ENCODE results near the gene DDX24.

The DDX24 gene

DNA sequence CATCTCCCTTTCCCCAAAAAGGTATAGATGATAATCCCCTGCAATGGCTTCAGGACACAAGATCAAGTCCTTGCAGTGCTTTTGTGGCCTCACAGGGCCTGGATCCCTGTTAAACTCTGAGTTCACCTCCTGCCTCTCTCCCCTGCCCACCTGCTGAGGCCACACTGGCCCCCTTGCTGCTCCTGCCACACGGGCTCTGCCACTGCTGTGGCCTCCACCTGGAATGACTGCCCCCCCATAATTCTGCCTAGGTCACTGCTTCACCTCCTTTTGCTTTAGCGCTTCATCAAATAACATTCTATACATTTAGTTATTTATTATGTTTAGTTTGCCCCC, 28.9 kb upstream of the DDX24 start:
- peaks cover 5% of the 10 kb centered on the region for H3K27me3 Mint-ChIP-seq (ENCODE audit: low read depth)
- TF ChIP-seq, protein P1, sequence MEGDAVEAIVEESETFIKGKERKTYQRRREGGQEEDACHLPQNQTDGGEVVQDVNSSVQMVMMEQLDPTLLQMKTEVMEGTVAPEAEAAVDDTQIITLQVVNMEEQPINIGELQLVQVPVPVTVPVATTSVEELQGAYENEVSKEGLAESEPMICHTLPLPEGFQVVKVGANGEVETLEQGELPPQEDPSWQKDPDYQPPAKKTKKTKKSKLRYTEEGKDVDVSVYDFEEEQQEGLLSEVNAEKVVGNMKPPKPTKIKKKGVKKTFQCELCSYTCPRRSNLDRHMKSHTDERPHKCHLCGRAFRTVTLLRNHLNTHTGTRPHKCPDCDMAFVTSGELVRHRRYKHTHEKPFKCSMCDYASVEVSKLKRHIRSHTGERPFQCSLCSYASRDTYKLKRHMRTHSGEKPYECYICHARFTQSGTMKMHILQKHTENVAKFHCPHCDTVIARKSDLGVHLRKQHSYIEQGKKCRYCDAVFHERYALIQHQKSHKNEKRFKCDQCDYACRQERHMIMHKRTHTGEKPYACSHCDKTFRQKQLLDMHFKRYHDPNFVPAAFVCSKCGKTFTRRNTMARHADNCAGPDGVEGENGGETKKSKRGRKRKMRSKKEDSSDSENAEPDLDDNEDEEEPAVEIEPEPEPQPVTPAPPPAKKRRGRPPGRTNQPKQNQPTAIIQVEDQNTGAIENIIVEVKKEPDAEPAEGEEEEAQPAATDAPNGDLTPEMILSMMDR (IDR thresholded peaks at IDR 0.05; ENCODE audit: unreplicated experiment in 3 of 3) = no peak
- peaks cover 9% of the 10 kb centered on the region for H3K36me3 Mint-ChIP-seq (ENCODE audit: low read depth)
- peaks cover 13% of the 10 kb centered on the region for H3K4me1 Mint-ChIP-seq
- no peak overlapping the region for H3K4me3 Mint-ChIP-seq
- no peak overlapping the region for H3K27ac Mint-ChIP-seq
- no peaks in the 10 kb centered on the region for H3K9me3 Mint-ChIP-seq

- no peaks in the 10 kb centered on the region for H3K9me3 Mint-ChIP-seq
- H3K36me3 Mint-ChIP-seq (ENCODE audit: low read depth) = peaks cover 18% of the 10 kb centered on the region
- H3K27me3 Mint-ChIP-seq (ENCODE audit: low read depth) = peaks cover 5% of the 10 kb centered on the region
- H3K4me3 Mint-ChIP-seq = no peak overlapping the region
- no peak overlapping the region for H3K27ac Mint-ChIP-seq
- TF ChIP-seq, protein P1 (IDR thresholded peaks at IDR 0.05; ENCODE audit: unreplicated experiment in 3 of 3) = no peak
- peaks cover 9% of the 10 kb centered on the region for H3K4me1 Mint-ChIP-seq
These were observed 23.7 kb upstream of the DDX24 start for GRCh38 chr14:94104731-94105130.

DNA sequence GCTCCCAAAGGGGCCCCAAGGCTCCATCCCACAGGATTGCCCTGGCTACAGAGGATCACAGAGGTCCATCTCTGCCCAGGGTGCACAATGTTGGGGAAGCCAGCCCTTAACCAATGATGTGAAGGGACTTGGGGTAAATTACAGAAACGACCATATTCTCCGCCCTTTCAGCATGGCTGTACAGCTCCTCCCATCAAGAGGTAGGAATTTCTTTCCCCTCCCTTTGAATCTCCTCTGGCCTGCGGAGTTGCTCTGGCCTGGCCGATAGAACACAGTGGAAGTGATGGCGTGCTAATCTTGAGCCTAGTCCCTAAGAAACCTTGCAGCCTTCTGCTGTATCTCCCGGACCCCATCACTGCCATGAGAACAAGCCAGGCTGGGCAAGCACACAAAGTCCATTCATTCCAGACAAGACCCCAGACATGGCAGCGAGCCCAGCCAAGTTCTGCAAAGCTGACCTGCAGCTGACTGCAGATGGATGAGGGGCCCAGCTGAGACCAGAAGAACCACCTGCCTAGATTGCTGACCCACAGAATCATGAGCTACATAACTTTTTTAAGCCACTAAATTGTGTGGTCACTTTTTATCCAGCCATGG, 22.6 kb upstream of the DDX24 start:
- Mint-ChIP-seq H3K27ac (peak overlapping the region in 2 of 3 experiments; percentile 64 to 73), H3K4me1 (peaks cover 9% of the 10 kb centered on the region), H3K9me3 (no peaks in the 10 kb centered on the region), H3K4me3 (no peak overlapping the region), H3K36me3 (ENCODE audit: low read depth) (peaks cover 25% of the 10 kb centered on the region), H3K27me3 (ENCODE audit: low read depth) (peaks cover 5% of the 10 kb centered on the region)
- TF ChIP-seq, protein P1 (IDR thresholded peaks at IDR 0.05; ENCODE audit: unreplicated experiment in 3 of 3) = no peak

GRCh38 chr14:94102768-94103482, 21.9 kb upstream of the DDX24 start:
- Mint-ChIP-seq H3K36me3 (ENCODE audit: low read depth) (peaks cover 31% of the 10 kb centered on the region), H3K27me3 (ENCODE audit: low read depth) (peaks cover 5% of the 10 kb centered on the region), H3K4me1 (peaks cover 9% of the 10 kb centered on the region), H3K27ac (peak overlapping the region in 1 of 3 experiments; percentile 73), H3K4me3 (no peak overlapping the region), H3K9me3 (no peaks in the 10 kb centered on the region)
- TF ChIP-seq, protein P1 (IDR thresholded peaks at IDR 0.05; ENCODE audit: unreplicated experiment in 3 of 3) = no peak

DNA sequence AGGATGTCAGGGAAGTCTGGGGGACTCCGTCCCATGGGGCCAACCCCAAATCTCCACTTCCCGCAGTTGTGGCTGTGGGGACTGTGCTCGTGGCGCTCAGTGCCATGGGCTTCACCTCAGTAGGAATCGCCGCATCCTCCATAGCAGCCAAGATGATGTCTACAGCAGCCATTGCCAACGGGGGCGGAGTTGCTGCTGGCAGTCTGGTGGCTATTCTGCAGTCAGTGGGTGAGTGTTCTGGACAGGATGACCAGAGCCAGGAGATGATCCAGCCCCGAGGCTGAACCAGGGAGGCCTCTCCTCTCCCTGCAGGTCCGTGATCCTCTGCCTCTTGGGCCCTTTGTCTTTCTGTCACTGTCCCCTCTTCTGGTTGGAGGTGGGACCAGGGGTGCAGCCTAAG, 20.7 kb upstream of the DDX24 start:
- Mint-ChIP-seq H3K4me1 (peaks cover 9% of the 10 kb centered on the region), H3K4me3 (no peak overlapping the region), H3K36me3 (ENCODE audit: low read depth) (peaks cover 27% of the 10 kb centered on the region), H3K27me3 (ENCODE audit: low read depth) (peaks cover 5% of the 10 kb centered on the region), H3K27ac (no peak overlapping the region), H3K9me3 (no peaks in the 10 kb centered on the region)
- TF ChIP-seq, protein P1 (IDR thresholded peaks at IDR 0.05; ENCODE audit: unreplicated experiment in 3 of 3) = no peak

DNA sequence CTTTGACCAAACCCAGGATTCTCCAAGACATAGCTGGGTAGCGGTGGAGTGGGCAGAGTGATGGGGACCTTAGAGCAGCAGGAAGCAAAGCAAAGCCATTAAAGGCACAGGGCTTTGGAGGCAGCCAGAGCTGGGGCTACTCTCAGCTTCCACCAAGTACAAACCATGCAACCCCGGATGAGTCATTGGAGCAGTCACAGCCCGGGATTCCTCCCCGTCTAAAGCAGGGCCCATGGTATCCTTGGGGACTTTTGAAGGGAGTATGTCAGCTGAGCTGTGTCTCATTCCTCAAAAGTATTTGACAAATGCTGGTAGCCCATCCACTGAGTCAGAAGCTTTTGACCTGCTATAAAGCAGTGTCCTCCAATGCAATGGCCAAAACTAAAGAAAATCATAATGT, 19.8 kb upstream of the DDX24 start:
- H3K4me1 Mint-ChIP-seq = peaks cover 9% of the 10 kb centered on the region
- peaks cover 5% of the 10 kb centered on the region for H3K27me3 Mint-ChIP-seq (ENCODE audit: low read depth)
- H3K36me3 Mint-ChIP-seq (ENCODE audit: low read depth) = peaks cover 22% of the 10 kb centered on the region
- H3K4me3 Mint-ChIP-seq = no peak overlapping the region
- TF ChIP-seq, protein P1 (IDR thresholded peaks at IDR 0.05; ENCODE audit: unreplicated experiment in 3 of 3) = no peak
- H3K9me3 Mint-ChIP-seq = no peaks in the 10 kb centered on the region
- no peak overlapping the region for H3K27ac Mint-ChIP-seq
